GM23338 (cell line): Measurements from ENCODE around the gene BCDIN3D.

Source experiments
- CREB1 ChIP-seq: fragments of 250-450 bp; sonication (Bioruptor Pico); IDR thresholded peaks from 2 replicates; pipeline ENCODE4 v1.5.0; 2020; ENCODE audit warnings: low read depth, mild to moderate bottlenecking, moderate library complexity
- ETS1 ChIP-seq: IDR thresholded peaks from 2 replicates; pipeline ENCODE4 v1.6.1; 2016; ENCODE audit warnings: antibody characterized with exemption
- EZH2 ChIP-seq: fragments of 200-600 bp; sonication (generic); IDR thresholded peaks from one replicate; pipeline ENCODE4 v1.8.0; 2017; ENCODE audit warnings: antibody characterized with exemption, mild to moderate bottlenecking, low read depth; ENCODE audit not compliant: unreplicated experiment
- EZH2phosphoT487 ChIP-seq: fragments of 200-600 bp; sonication (generic); IDR thresholded peaks from one replicate; pipeline ENCODE4 v1.8.1; 2018; ENCODE audit warnings: antibody characterized with exemption; ENCODE audit not compliant: unreplicated experiment
- JUNB ChIP-seq: IDR thresholded peaks from one replicate; pipeline ENCODE4 v1.6.1; 2016; ENCODE audit warnings: antibody characterized with exemption; ENCODE audit not compliant: unreplicated experiment
- NANOG ChIP-seq: IDR thresholded peaks from 2 replicates; pipeline ENCODE4 v1.6.1; 2016; ENCODE audit warnings: antibody characterized with exemption, borderline replicate concordance
- POLR2AphosphoS5 ChIP-seq: IDR thresholded peaks from 2 replicates; pipeline ENCODE4 v1.6.1; 2016; ENCODE audit warnings: antibody characterized with exemption, low read depth
- STAT1 ChIP-seq: IDR thresholded peaks from one replicate; pipeline ENCODE4 v1.6.1; 2016; ENCODE audit warnings: antibody characterized with exemption; ENCODE audit not compliant: unreplicated experiment
- ZNF114 ChIP-seq: fragments of 250-450 bp; sonication (Bioruptor Pico); IDR thresholded peaks from 2 replicates; pipeline ENCODE4 v1.5.0; 2020; ENCODE audit warnings: mild to moderate bottlenecking, moderate library complexity
- ZNF331 ChIP-seq: fragments of 250-450 bp; sonication (Bioruptor Pico); IDR thresholded peaks from 2 replicates; pipeline ENCODE4 v1.5.0; 2020; ENCODE audit warnings: low read depth, mild to moderate bottlenecking, moderate library complexity
- TF ChIP-seq, protein P1 (sequence below), 2 experiments: fragments of 200-600 bp in 1 of 2; sonication (generic) in 1 of 2; conservative IDR thresholded peaks; 2 replicates each; pipeline versions ENCODE4 v1.5.1 to v1.6.1; 2016 to 2017; ENCODE audit warnings: antibody characterized with exemption in 2 of 2, low read depth in 2 of 2, mild to moderate bottlenecking in 2 of 2, moderate library complexity in 1 of 2
- TF ChIP-seq, protein P2 (sequence below): IDR thresholded peaks from one replicate; pipeline ENCODE4 v1.6.1; 2018; ENCODE audit warnings: antibody characterized with exemption; ENCODE audit not compliant: unreplicated experiment
- TF ChIP-seq, protein P3 (sequence below): fragments of 250-450 bp; sonication (Bioruptor Pico); IDR thresholded peaks from 2 replicates; pipeline ENCODE4 v1.5.0; 2020; ENCODE audit warnings: mild to moderate bottlenecking, moderate library complexity

- TF ChIP-seq, protein P1, sequence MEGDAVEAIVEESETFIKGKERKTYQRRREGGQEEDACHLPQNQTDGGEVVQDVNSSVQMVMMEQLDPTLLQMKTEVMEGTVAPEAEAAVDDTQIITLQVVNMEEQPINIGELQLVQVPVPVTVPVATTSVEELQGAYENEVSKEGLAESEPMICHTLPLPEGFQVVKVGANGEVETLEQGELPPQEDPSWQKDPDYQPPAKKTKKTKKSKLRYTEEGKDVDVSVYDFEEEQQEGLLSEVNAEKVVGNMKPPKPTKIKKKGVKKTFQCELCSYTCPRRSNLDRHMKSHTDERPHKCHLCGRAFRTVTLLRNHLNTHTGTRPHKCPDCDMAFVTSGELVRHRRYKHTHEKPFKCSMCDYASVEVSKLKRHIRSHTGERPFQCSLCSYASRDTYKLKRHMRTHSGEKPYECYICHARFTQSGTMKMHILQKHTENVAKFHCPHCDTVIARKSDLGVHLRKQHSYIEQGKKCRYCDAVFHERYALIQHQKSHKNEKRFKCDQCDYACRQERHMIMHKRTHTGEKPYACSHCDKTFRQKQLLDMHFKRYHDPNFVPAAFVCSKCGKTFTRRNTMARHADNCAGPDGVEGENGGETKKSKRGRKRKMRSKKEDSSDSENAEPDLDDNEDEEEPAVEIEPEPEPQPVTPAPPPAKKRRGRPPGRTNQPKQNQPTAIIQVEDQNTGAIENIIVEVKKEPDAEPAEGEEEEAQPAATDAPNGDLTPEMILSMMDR (conservative IDR thresholded peaks at IDR 0.05; ENCODE audit: low read depth in 2 of 2) = no peak
- no peak for TF ChIP-seq ETS1
- no peak for TF ChIP-seq EZH2
- no peak for TF ChIP-seq POLR2AphosphoS5
- TF ChIP-seq, protein P2, sequence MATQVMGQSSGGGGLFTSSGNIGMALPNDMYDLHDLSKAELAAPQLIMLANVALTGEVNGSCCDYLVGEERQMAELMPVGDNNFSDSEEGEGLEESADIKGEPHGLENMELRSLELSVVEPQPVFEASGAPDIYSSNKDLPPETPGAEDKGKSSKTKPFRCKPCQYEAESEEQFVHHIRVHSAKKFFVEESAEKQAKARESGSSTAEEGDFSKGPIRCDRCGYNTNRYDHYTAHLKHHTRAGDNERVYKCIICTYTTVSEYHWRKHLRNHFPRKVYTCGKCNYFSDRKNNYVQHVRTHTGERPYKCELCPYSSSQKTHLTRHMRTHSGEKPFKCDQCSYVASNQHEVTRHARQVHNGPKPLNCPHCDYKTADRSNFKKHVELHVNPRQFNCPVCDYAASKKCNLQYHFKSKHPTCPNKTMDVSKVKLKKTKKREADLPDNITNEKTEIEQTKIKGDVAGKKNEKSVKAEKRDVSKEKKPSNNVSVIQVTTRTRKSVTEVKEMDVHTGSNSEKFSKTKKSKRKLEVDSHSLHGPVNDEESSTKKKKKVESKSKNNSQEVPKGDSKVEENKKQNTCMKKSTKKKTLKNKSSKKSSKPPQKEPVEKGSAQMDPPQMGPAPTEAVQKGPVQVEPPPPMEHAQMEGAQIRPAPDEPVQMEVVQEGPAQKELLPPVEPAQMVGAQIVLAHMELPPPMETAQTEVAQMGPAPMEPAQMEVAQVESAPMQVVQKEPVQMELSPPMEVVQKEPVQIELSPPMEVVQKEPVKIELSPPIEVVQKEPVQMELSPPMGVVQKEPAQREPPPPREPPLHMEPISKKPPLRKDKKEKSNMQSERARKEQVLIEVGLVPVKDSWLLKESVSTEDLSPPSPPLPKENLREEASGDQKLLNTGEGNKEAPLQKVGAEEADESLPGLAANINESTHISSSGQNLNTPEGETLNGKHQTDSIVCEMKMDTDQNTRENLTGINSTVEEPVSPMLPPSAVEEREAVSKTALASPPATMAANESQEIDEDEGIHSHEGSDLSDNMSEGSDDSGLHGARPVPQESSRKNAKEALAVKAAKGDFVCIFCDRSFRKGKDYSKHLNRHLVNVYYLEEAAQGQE = no peak
- no peak for TF ChIP-seq CREB1 (CRISPR knock-in tag)
- no peak for TF ChIP-seq EZH2phosphoT487
- TF ChIP-seq ZNF114 (CRISPR knock-in tag) = no peak
- no peak for TF ChIP-seq JUNB
- no peak for TF ChIP-seq STAT1
- no peak for TF ChIP-seq ZNF331 (CRISPR knock-in tag)
- no peak for TF ChIP-seq NANOG
- TF ChIP-seq, protein P3, sequence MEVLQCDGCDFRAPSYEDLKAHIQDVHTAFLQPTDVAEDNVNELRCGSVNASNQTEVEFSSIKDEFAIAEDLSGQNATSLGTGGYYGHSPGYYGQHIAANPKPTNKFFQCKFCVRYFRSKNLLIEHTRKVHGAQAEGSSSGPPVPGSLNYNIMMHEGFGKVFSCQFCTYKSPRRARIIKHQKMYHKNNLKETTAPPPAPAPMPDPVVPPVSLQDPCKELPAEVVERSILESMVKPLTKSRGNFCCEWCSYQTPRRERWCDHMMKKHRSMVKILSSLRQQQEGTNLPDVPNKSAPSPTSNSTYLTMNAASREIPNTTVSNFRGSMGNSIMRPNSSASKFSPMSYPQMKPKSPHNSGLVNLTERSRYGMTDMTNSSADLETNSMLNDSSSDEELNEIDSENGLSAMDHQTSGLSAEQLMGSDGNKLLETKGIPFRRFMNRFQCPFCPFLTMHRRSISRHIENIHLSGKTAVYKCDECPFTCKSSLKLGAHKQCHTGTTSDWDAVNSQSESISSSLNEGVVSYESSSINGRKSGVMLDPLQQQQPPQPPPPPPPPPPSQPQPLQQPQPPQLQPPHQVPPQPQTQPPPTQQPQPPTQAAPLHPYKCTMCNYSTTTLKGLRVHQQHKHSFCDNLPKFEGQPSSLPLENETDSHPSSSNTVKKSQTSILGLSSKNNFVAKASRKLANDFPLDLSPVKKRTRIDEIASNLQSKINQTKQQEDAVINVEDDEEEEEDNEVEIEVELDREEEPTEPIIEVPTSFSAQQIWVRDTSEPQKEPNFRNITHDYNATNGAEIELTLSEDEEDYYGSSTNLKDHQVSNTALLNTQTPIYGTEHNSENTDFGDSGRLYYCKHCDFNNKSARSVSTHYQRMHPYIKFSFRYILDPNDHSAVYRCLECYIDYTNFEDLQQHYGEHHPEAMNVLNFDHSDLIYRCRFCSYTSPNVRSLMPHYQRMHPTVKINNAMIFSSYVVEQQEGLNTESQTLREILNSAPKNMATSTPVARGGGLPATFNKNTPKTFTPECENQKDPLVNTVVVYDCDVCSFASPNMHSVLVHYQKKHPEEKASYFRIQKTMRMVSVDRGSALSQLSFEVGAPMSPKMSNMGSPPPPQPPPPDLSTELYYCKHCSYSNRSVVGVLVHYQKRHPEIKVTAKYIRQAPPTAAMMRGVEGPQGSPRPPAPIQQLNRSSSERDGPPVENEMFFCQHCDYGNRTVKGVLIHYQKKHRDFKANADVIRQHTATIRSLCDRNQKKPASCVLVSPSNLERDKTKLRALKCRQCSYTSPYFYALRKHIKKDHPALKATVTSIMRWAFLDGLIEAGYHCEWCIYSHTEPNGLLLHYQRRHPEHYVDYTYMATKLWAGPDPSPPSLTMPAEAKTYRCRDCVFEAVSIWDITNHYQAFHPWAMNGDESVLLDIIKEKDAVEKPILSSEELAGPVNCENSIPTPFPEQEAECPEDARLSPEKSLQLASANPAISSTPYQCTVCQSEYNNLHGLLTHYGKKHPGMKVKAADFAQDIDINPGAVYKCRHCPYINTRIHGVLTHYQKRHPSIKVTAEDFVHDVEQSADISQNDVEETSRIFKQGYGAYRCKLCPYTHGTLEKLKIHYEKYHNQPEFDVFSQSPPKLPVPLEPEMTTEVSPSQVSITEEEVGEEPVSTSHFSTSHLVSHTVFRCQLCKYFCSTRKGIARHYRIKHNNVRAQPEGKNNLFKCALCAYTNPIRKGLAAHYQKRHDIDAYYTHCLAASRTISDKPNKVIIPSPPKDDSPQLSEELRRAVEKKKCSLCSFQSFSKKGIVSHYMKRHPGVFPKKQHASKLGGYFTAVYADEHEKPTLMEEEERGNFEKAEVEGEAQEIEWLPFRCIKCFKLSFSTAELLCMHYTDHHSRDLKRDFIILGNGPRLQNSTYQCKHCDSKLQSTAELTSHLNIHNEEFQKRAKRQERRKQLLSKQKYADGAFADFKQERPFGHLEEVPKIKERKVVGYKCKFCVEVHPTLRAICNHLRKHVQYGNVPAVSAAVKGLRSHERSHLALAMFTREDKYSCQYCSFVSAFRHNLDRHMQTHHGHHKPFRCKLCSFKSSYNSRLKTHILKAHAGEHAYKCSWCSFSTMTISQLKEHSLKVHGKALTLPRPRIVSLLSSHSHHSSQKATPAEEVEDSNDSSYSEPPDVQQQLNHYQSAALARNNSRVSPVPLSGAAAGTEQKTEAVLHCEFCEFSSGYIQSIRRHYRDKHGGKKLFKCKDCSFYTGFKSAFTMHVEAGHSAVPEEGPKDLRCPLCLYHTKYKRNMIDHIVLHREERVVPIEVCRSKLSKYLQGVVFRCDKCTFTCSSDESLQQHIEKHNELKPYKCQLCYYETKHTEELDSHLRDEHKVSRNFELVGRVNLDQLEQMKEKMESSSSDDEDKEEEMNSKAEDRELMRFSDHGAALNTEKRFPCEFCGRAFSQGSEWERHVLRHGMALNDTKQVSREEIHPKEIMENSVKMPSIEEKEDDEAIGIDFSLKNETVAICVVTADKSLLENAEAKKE (CRISPR knock-in tag) = no peak
Measured at GRCh38 chr12:49865109-49865781, 22.3 kb upstream of the BCDIN3D start.
